Measurements from ENCODE around the gene LMBR1L. TPM values are rescaled to one million over a fixed set of nuclear protein-coding genes. Genes with fewer than 3 reads are reported as not detected.
"Not testable (repeated sequence)": the region's sequence is repeated elsewhere in the genome, so short reads cannot be mapped to it uniquely, and the experiment has no call there.

The LMBR1L gene
- total and polyA plus RNA-seq, 4 experiments from 2014 or later, result 35.9 to 226 (median 134) TPM

GRCh38 chr12:49131051-49131893, 20.6 kb upstream of the LMBR1L start, which contains the start of gene TUBA1B:
TSS of gene TUBA1B (minus strand) at chr12:49131395. CDS start at chr12:49131300, 95 bp downstream.
- Histone ChIP-seq H3K36me3 (ENCODE audit: insufficient read depth, low read length) (peaks cover 28% of the 10 kb centered on the region), H3K4me3 (ENCODE audit: low read length in 2 of 2) (peak within 1 kb of the TSS; percentile 94 to 97), H3K9me3 (ENCODE audit: control insufficient read depth in 1 of 2, low read length in 2 of 2) (no peaks in the 10 kb centered on the region), H3K4me1 (ENCODE audit: insufficient read depth, low read length) (peaks cover 42% of the 10 kb centered on the region), H3K27ac (ENCODE audit: low read depth, low read length) (peak within 1 kb of the TSS; percentile 94), H3K27me3 (ENCODE audit: insufficient read depth, low read length) (no peaks in the 10 kb centered on the region)
- intact Hi-C loops (cut with micrococcal nuclease), result loop anchor here (1.0 to 10.0 kb wide), 4 partner anchors 70 to 610 kb away; partner anchors contain the start of genes KMT2D, TMBIM6 and TUBA1C
- POLR2A ChIA-PET (ENCODE audit: partially characterized antibody), result interaction anchor here (0.5 to 7.3 kb wide), 52 partner anchors 8 to 1917 kb away, joined by 3 to 394 read pairs (median 6); partner anchors contain the start of genes ARF3, BCDIN3D, COX14 and DDX23
- peaks cover 31 to 42% of the 10 kb centered on the region in 2 donors for H3K36me3 Mint-ChIP-seq
- no peaks in the 10 kb centered on the region for H3K27me3 Mint-ChIP-seq
- H3K9me3 Mint-ChIP-seq, result peaks cover 0 to 5% (median 0%) of the 10 kb centered on the region in 8 donors
- peak; percentile 89 to 91 (median 90) for DNase-seq
- peak within 1 kb of the TSS; percentile 97 to 99 (median 98) for H3K4me3 Mint-ChIP-seq
- peaks cover 23 to 63% (median 36%) of the 10 kb centered on the region in 4 donors for H3K4me1 Mint-ChIP-seq
- peak within 1 kb of the TSS; percentile 98 to 99 (median 99) for H3K27ac Mint-ChIP-seq
- CTCF ChIA-PET (ENCODE audit: partially characterized antibody), result interaction anchor here (0.7 to 5.2 kb wide), 29 partner anchors 11 to 192 kb away, joined by 3 to 76 read pairs (median 4); partner anchors contain the start of genes DHH, KMT2D, LMBR1L and RHEBL1

GRCh38 chr12:49130151-49131050, 19.8 kb upstream of the LMBR1L start:
- CTCF ChIA-PET (ENCODE audit: partially characterized antibody), result interaction anchor here (0.6 to 5.2 kb wide), 30 partner anchors 9 to 565 kb away, joined by 3 to 76 read pairs (median 4); partner anchors contain the start of genes DHH, KMT2D, LMBR1L and RHEBL1
- Histone ChIP-seq H3K4me1 (ENCODE audit: insufficient read depth, low read length) (peaks cover 42% of the 10 kb centered on the region), H3K4me3 (ENCODE audit: low read length in 2 of 2) (peak overlapping the region; percentile 94 to 97), H3K27me3 (ENCODE audit: insufficient read depth, low read length) (no peaks in the 10 kb centered on the region), H3K36me3 (ENCODE audit: insufficient read depth, low read length) (peaks cover 28% of the 10 kb centered on the region), H3K27ac (ENCODE audit: low read depth, low read length) (peak overlapping the region; percentile 94), H3K9me3 (ENCODE audit: control insufficient read depth in 1 of 2, low read length in 2 of 2) (no peaks in the 10 kb centered on the region)
- no peaks in the 10 kb centered on the region for H3K27me3 Mint-ChIP-seq
- H3K9me3 Mint-ChIP-seq, result peaks cover 0 to 4% (median 0%) of the 10 kb centered on the region in 8 donors
- intact Hi-C loops (cut with micrococcal nuclease), result loop anchor here (1.0 to 10.0 kb wide), 9 partner anchors 20 to 611 kb away; partner anchors contain the start of genes KMT2D, LMBR1L, PRKAG1 and TMBIM6
- peak overlapping the region; percentile 98 to 99 (median 99) for H3K27ac Mint-ChIP-seq
- DNase-seq, result peak; percentile 93 to 95 (median 94)
- H3K36me3 Mint-ChIP-seq, result peaks cover 31 to 42% of the 10 kb centered on the region in 2 donors
- H3K4me3 Mint-ChIP-seq, result peak overlapping the region; percentile 97 to 99 (median 98)
- POLR2A ChIA-PET (ENCODE audit: partially characterized antibody), result interaction anchor here (0.5 to 7.3 kb wide), 48 partner anchors 8 to 1918 kb away, joined by 3 to 394 read pairs (median 8); partner anchors contain the start of genes ARF3, BCDIN3D, COX14 and DDX23
- H3K4me1 Mint-ChIP-seq, result peaks cover 24 to 63% (median 36%) of the 10 kb centered on the region in 4 donors

- H3K27me3 ChIP-seq (ENCODE audit: insufficient read depth, low read length), result no peaks in the 10 kb centered on the region
- CTCF ChIA-PET (ENCODE audit: partially characterized antibody), result interaction anchor here (0.6 to 5.2 kb wide), 20 partner anchors 9 to 565 kb away, joined by 3 to 76 read pairs (median 5); partner anchors contain the start of genes DHH, LMBR1L and TUBA1A
- intact Hi-C loops (cut with micrococcal nuclease), result loop anchor here (1.0 to 10.0 kb wide), 7 partner anchors 19 to 135 kb away; partner anchors contain the start of genes KMT2D, LMBR1L, PRKAG1 and TUBA1C
- Mint-ChIP-seq H3K4me3 (peak overlapping the region; percentile 97 to 99 (median 98)), H3K27me3 (no peaks in the 10 kb centered on the region), H3K4me1 (peaks cover 24 to 63% (median 36%) of the 10 kb centered on the region in 4 donors), H3K9me3 (peaks cover 0 to 4% (median 0%) of the 10 kb centered on the region in 8 donors), H3K36me3 (peaks cover 31 to 42% of the 10 kb centered on the region in 2 donors), H3K27ac (peak overlapping the region; percentile 98 to 99 (median 99))
- H3K36me3 ChIP-seq (ENCODE audit: insufficient read depth, low read length), result peaks cover 28% of the 10 kb centered on the region
- peak overlapping the region; percentile 94 for H3K27ac ChIP-seq (ENCODE audit: low read depth, low read length)
- peaks cover 42% of the 10 kb centered on the region for H3K4me1 ChIP-seq (ENCODE audit: insufficient read depth, low read length)
- H3K4me3 ChIP-seq (ENCODE audit: low read length in 2 of 2), result peak overlapping the region; percentile 94 to 97
- H3K9me3 ChIP-seq (ENCODE audit: control insufficient read depth in 1 of 2, low read length in 2 of 2), result no peaks in the 10 kb centered on the region
- peak in 1 of 5 donors; percentile 43 for DNase-seq
- POLR2A ChIA-PET (ENCODE audit: partially characterized antibody), result interaction anchor here (1.1 to 7.3 kb wide), 23 partner anchors 9 to 278 kb away, joined by 3 to 394 read pairs (median 16); partner anchors contain the start of genes DDX23, DHH, KMT2D and LMBR1L
Observed at GRCh38 chr12:49129332-49130150, 18.9 kb upstream of the LMBR1L start.

DNA sequence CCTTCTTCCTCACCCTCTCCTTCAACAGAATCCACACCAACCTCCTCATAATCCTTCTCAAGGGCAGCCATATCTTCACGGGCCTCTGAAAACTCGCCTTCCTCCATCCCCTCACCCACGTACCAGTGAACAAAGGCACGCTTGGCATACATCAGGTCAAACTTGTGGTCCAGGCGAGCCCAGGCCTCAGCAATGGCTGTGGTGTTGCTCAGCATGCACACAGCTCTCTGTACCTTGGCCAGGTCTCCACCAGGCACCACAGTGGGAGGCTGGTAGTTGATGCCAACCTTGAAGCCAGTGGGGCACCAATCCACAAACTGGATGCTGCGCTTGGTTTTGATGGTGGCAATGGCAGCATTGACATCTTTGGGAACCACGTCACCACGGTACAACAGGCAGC, 17.3 kb upstream of the LMBR1L start:
- peak overlapping the region in 6 of 7 donors; percentile 35 to 91 (median 83) for H3K27ac Mint-ChIP-seq
- Histone ChIP-seq H3K4me1 (ENCODE audit: insufficient read depth, low read length) (peaks cover 40% of the 10 kb centered on the region), H3K36me3 (ENCODE audit: insufficient read depth, low read length) (peaks cover 28% of the 10 kb centered on the region)
- H3K4me3 Mint-ChIP-seq, result peak overlapping the region in 4 of 8 donors; percentile 24 to 61 (median 51)
- H3K9me3 ChIP-seq (ENCODE audit: control insufficient read depth in 1 of 2, low read length in 2 of 2); intact Hi-C loops (cut with micrococcal nuclease); DNase-seq; H3K4me3 ChIP-seq (ENCODE audit: low read length in 2 of 2); H3K9me3 Mint-ChIP-seq; H3K27me3 Mint-ChIP-seq; H3K27me3 ChIP-seq (ENCODE audit: insufficient read depth, low read length); H3K27ac ChIP-seq (ENCODE audit: low read depth, low read length): not testable (repeated sequence)
- H3K36me3 Mint-ChIP-seq, result peaks cover 31 to 42% of the 10 kb centered on the region in 2 donors
- CTCF ChIA-PET (ENCODE audit: partially characterized antibody), result interaction anchor here (0.6 to 2.1 kb wide), 7 partner anchors 10 to 84 kb away, joined by 3 to 10 read pairs (median 3); no protein-coding TSS in a partner anchor
- H3K4me1 Mint-ChIP-seq, result peaks cover 24 to 59% (median 35%) of the 10 kb centered on the region in 4 donors
- POLR2A ChIA-PET (ENCODE audit: partially characterized antibody), result interaction anchor here (0.8 to 7.3 kb wide), 6 partner anchors 13 to 61 kb away, joined by 3 to 394 read pairs (median 3); partner anchors contain the start of genes LMBR1L and TUBA1A

DNA sequence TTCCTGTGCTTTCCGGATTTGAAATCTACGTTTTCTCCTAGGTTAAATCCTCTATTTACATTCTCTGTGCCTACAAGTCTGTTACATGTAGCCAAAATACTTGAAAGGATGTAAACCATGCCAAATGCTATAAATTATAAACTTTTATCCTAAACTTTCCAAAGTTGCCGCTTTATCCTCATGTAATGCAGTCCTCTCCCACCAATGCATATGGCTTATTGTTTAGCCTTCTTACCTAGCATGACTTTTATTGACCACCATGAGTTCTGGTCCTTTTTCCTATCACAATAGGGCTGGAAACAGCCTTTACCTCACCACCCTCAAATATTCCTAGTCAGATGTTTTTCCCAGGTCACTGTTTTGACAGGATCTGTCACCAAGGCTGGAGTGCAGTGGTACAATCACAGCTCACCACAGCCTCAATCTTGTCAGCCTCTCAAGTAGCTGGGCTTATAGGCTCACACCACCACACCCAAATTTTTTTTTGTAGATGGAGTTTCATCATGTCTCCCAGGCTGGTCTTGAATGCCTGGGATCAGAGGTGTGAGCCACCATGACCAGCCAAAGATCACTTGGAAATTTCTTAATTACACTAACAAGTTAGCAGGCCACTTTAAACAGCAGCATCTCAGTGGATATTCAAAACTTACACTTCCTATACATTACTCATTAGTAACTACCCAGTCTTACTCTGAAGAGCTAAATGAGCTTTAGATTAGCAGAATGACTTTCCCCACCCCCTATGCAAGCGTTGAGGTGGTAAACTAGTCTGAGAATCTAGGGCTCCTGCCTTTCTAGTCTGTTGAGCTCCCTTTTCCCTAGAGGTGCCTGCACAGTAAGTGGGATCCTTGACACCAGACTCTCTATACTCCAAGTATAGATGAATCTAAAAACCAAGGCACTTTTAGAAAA, 16.5 kb upstream of the LMBR1L start:
- ChIA-PET POLR2A (ENCODE audit: partially characterized antibody) (interaction anchor here (0.8 to 7.3 kb wide), 6 partner anchors 13 to 62 kb away, joined by 3 to 394 read pairs (median 3); partner anchors contain the start of genes LMBR1L and TUBA1A), CTCF (ENCODE audit: partially characterized antibody) (interaction anchor here (0.6 to 2.1 kb wide), 7 partner anchors 9 to 83 kb away, joined by 3 to 10 read pairs (median 3); no protein-coding TSS in a partner anchor)
- no peaks in the 10 kb centered on the region for H3K9me3 ChIP-seq (ENCODE audit: control insufficient read depth in 1 of 2, low read length in 2 of 2)
- no peaks in the 10 kb centered on the region for H3K27me3 ChIP-seq (ENCODE audit: insufficient read depth, low read length)
- Mint-ChIP-seq H3K9me3 (peaks cover 0 to 6% (median 0%) of the 10 kb centered on the region in 8 donors), H3K4me3 (peak overlapping the region in 4 of 8 donors; percentile 24 to 61 (median 51)), H3K27me3 (no peaks in the 10 kb centered on the region), H3K27ac (peak overlapping the region; percentile 60 to 92 (median 81)), H3K36me3 (peaks cover 31 to 42% of the 10 kb centered on the region in 2 donors), H3K4me1 (peaks cover 21 to 52% (median 31%) of the 10 kb centered on the region in 4 donors)
- H3K36me3 ChIP-seq (ENCODE audit: insufficient read depth, low read length), result peaks cover 28% of the 10 kb centered on the region
- peak overlapping the region; percentile 5 for H3K27ac ChIP-seq (ENCODE audit: low read depth, low read length)
- DNase-seq, result no peak
- H3K4me3 ChIP-seq (ENCODE audit: low read length in 2 of 2), result no peak overlapping the region
- peaks cover 32% of the 10 kb centered on the region for H3K4me1 ChIP-seq (ENCODE audit: insufficient read depth, low read length)
- intact Hi-C loops (cut with micrococcal nuclease), result no loop called here
